Transverse colon (tissue), 4 donors: ENCODE results near the gene NEDD4L.

Experiments used
- POLR2A ChIP-seq: fragments of 450-650 bp; IDR thresholded peaks from one replicate; pipeline ENCODE4 v1.6.1; 2016; ENCODE audit warnings: antibody characterized with exemption, mild to moderate bottlenecking, moderate library complexity
- POLR2AphosphoS5 ChIP-seq, 3 donors: sonication (generic); formaldehyde crosslinking; IDR thresholded peaks; one replicate each; pipeline ENCODE4 v1.6.1; 2016; ENCODE audit warnings: antibody characterized with exemption in 3 of 3
- TF ChIP-seq, protein P1 (sequence below), 5 experiments: fragments of 200-600 bp in 3 of 5; fragments of 450-650 bp in 2 of 5; sonication (generic) in 3 of 5; IDR thresholded peaks; 1 replicate in 2 of 5; 2 replicates in 3 of 5; pipeline ENCODE4 v1.5.1; 2016 to 2017; ENCODE audit warnings: antibody characterized with exemption in 5 of 5, inconsistent platforms in 3 of 5, mild to moderate bottlenecking in 2 of 5, moderate library complexity in 1 of 5

DNA sequence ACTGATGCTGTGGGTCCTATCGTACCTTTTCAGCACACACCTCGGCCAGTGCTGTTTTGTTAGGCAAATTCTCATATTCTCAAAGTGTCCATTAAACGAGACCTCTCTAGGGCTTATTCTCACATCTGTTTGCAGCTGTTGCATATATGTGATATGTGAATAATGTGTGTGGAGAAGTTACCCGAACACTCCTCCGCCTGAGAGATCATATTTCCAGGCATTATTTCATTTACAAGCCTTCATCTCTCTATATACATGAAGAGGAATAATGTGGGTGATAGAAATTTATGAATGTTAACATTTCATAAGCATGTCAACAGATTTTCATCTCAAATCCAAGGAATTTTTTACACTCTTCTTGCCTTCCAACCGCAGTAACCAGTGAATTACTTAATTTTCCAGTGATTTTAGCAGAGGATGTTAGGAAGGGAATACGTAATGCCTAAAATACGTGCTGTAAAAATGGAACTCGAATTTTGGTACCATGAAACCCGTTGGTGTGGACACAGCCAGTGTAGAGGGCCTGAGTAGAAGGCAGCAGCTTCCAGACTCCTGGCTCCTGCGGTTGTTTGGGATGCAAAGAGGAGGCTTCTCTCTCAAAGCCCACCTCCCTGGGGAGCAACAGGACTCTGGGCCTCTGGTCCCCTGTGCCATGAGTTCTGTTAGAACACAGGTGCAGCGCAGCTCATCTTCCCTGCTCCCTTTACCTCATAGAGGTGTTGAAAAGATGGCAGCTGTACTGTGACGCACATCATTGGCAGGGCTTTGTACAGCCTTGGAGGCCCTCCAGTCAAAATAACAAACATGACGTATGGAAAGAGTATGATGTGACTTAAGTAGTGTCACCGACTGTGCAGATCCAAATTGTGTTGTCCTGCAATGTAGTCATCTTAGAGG is 280.1 kb downstream of the NEDD4L start:
- TF ChIP-seq, protein P1, sequence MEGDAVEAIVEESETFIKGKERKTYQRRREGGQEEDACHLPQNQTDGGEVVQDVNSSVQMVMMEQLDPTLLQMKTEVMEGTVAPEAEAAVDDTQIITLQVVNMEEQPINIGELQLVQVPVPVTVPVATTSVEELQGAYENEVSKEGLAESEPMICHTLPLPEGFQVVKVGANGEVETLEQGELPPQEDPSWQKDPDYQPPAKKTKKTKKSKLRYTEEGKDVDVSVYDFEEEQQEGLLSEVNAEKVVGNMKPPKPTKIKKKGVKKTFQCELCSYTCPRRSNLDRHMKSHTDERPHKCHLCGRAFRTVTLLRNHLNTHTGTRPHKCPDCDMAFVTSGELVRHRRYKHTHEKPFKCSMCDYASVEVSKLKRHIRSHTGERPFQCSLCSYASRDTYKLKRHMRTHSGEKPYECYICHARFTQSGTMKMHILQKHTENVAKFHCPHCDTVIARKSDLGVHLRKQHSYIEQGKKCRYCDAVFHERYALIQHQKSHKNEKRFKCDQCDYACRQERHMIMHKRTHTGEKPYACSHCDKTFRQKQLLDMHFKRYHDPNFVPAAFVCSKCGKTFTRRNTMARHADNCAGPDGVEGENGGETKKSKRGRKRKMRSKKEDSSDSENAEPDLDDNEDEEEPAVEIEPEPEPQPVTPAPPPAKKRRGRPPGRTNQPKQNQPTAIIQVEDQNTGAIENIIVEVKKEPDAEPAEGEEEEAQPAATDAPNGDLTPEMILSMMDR (IDR thresholded peaks at IDR 0.05), result no peak
- TF ChIP-seq POLR2AphosphoS5 (IDR thresholded peaks at IDR 0.05) (no peak), POLR2A (no peak)
